H9 (cell line): ENCODE data around the gene NAXD. TPM values are rescaled to one million over a fixed set of nuclear protein-coding genes. Genes with fewer than 3 reads are reported as not detected.

Experiments
- DNase-seq: peaks from one replicate; pipeline ENCODE4 v3.0.0-alpha.2; 2017
- H2AFZ ChIP-seq: one replicate; pipeline ENCODE4 v1.6.1; 2013; ENCODE audit warnings: mild to moderate bottlenecking, low read length, control low read depth, moderate library complexity
- H2AK5ac ChIP-seq: 2 replicates; pipeline ENCODE4 v1.6.1; 2013; ENCODE audit warnings: low read length, control low read depth, mixed read lengths; ENCODE audit not compliant: insufficient read length
- H2BK120ac ChIP-seq: one replicate; pipeline ENCODE4 v1.6.1; 2013; ENCODE audit warnings: low read depth, mild to moderate bottlenecking, low read length, control low read depth, inconsistent platforms; ENCODE audit not compliant: poor library complexity, severe bottlenecking
- H2BK12ac ChIP-seq: 2 replicates; pipeline ENCODE4 v1.6.1; 2013; ENCODE audit warnings: low read length, control low read depth, mixed read lengths, low read depth; ENCODE audit not compliant: insufficient read length
- H2BK15ac ChIP-seq: 2 replicates; pipeline ENCODE4 v1.6.1; 2013; ENCODE audit warnings: low read depth, low read length, control low read depth
- H2BK20ac ChIP-seq: one replicate; pipeline ENCODE4 v1.6.1; 2013; ENCODE audit warnings: low read depth, mild to moderate bottlenecking, low read length, control low read depth, inconsistent platforms; ENCODE audit not compliant: poor library complexity, severe bottlenecking
- H2BK5ac ChIP-seq: 2 replicates; pipeline ENCODE4 v1.6.1; 2013; ENCODE audit warnings: low read length, control low read depth, mixed read lengths; ENCODE audit not compliant: insufficient read length
- H3K14ac ChIP-seq: 2 replicates; pipeline ENCODE4 v1.6.1; 2013; ENCODE audit warnings: low read length, control low read depth; ENCODE audit not compliant: insufficient read depth
- H3K18ac ChIP-seq: 2 replicates; pipeline ENCODE4 v1.6.1; 2013; ENCODE audit warnings: low read depth, mild to moderate bottlenecking, mixed read lengths, low read length, control low read depth; ENCODE audit not compliant: insufficient read length
- H3K23ac ChIP-seq: 2 replicates; pipeline ENCODE4 v1.6.1; 2013; ENCODE audit warnings: low read length, control low read depth, mixed read lengths, low read depth; ENCODE audit not compliant: insufficient read length
- H3K23me2 ChIP-seq: 2 replicates; pipeline ENCODE4 v1.6.1; 2013; ENCODE audit warnings: low read depth, mild to moderate bottlenecking, mixed read lengths, low read length, control low read depth; ENCODE audit not compliant: insufficient read length, poor library complexity, severe bottlenecking
- H3K27ac ChIP-seq: 2 replicates; pipeline ENCODE4 v1.5.1; 2013; ENCODE audit warnings: low read length, control low read depth, mixed read lengths, low read depth; ENCODE audit not compliant: insufficient read length
- H3K27me3 ChIP-seq: 2 replicates; pipeline ENCODE4 v1.6.1; 2013; ENCODE audit warnings: low read length, control low read depth, inconsistent platforms; ENCODE audit not compliant: insufficient read depth
- H3K4ac ChIP-seq: 2 replicates; pipeline ENCODE4 v1.6.1; 2013; ENCODE audit warnings: low read depth, mild to moderate bottlenecking, control low read depth, inconsistent platforms, low read length, moderate library complexity
- H3K4me1 ChIP-seq: 2 replicates; pipeline ENCODE4 v1.6.1; 2013; ENCODE audit warnings: low read length, control low read depth, inconsistent platforms; ENCODE audit not compliant: insufficient read depth
- H3K4me2 ChIP-seq: 2 replicates; pipeline ENCODE4 v1.6.1; 2013; ENCODE audit warnings: low read length, control low read depth, mixed read lengths; ENCODE audit not compliant: insufficient read length, insufficient read depth
- H3K56ac ChIP-seq: 2 replicates; pipeline ENCODE4 v1.6.1; 2013; ENCODE audit warnings: low read depth, mild to moderate bottlenecking, mixed read lengths, low read length, control low read depth; ENCODE audit not compliant: insufficient read length
- H3K79me1 ChIP-seq: 2 replicates; pipeline ENCODE4 v1.6.1; 2013; ENCODE audit warnings: low read depth, mild to moderate bottlenecking, moderate library complexity, low read length, control low read depth, inconsistent platforms; ENCODE audit not compliant: insufficient read depth, poor library complexity, severe bottlenecking
- H3K79me2 ChIP-seq: 2 replicates; pipeline ENCODE4 v1.6.1; 2013; ENCODE audit warnings: low read length, control low read depth, inconsistent platforms; ENCODE audit not compliant: insufficient read depth
- H3K9ac ChIP-seq: 2 replicates; pipeline ENCODE4 v1.6.1; 2013; ENCODE audit warnings: low read length, control low read depth, mixed read lengths; ENCODE audit not compliant: insufficient read length; ENCODE audit errors: extremely low read depth
- H3K9me3 ChIP-seq: one replicate; pipeline ENCODE4 v1.6.1; 2013; ENCODE audit warnings: low read depth, low read length, inconsistent platforms; ENCODE audit not compliant: control insufficient read depth
- H3T11ph ChIP-seq: one replicate; pipeline ENCODE4 v1.6.1; 2013; ENCODE audit warnings: mild to moderate bottlenecking, low read length, control low read depth, inconsistent platforms
- H4K20me1 ChIP-seq: one replicate; pipeline ENCODE4 v1.6.1; 2013; ENCODE audit not compliant: control insufficient read depth, insufficient read length, insufficient read depth
- H4K5ac ChIP-seq: 2 replicates; pipeline ENCODE4 v1.6.1; 2013; ENCODE audit warnings: low read depth, mild to moderate bottlenecking, mixed read lengths, low read length, control low read depth; ENCODE audit not compliant: insufficient read length
- H4K8ac ChIP-seq: replicated peaks from 2 replicates; pipeline ENCODE4 v1.6.1; 2013; ENCODE audit warnings: low read length, control low read depth, mixed read lengths, low read depth; ENCODE audit not compliant: insufficient read length
- H4K91ac ChIP-seq: 2 replicates; pipeline ENCODE4 v1.6.1; 2013; ENCODE audit warnings: low read depth, mild to moderate bottlenecking, moderate library complexity, mixed read lengths, low read length, control low read depth; ENCODE audit not compliant: insufficient read length
- H3K27ac Mint-ChIP-seq, 3 experiments: 2 replicates in 2 of 3; 3 replicates in 1 of 3; pipeline ENCODE4 v1.8.0; 2020 to 2021; ENCODE audit warnings: mixed read lengths in 3 of 3, mild to moderate bottlenecking in 1 of 3, moderate library complexity in 1 of 3
- H3K27me3 Mint-ChIP-seq: 2 replicates; pipeline ENCODE4 v1.8.0; 2021; ENCODE audit warnings: low read depth, mild to moderate bottlenecking, moderate library complexity, mixed read lengths
- H3K36me3 Mint-ChIP-seq, 3 experiments: 2 replicates in 2 of 3; 3 replicates in 1 of 3; pipeline ENCODE4 v1.8.0; 2020 to 2021; ENCODE audit warnings: low read depth in 3 of 3, mixed read lengths in 3 of 3; ENCODE audit not compliant: insufficient read depth in 1 of 3
- H3K4me1 Mint-ChIP-seq, 2 experiments: 2 replicates each; pipeline ENCODE4 v1.8.0; 2020; ENCODE audit warnings: mixed read lengths in 2 of 2
- H3K4me3 Mint-ChIP-seq, 2 experiments: 2 replicates in 1 of 2; 3 replicates in 1 of 2; pipeline ENCODE4 v1.8.0; 2020 to 2021; ENCODE audit warnings: mild to moderate bottlenecking in 2 of 2, mixed read lengths in 2 of 2, moderate library complexity in 1 of 2
- H3K9me3 Mint-ChIP-seq, 2 experiments: 2 replicates in 1 of 2; 3 replicates in 1 of 2; pipeline ENCODE4 v1.8.0; 2020; ENCODE audit warnings: mild to moderate bottlenecking in 2 of 2, mixed read lengths in 2 of 2, moderate library complexity in 1 of 2
- CTCF ChIP-seq: fragments of 200-600 bp; sonication (generic); conservative IDR thresholded peaks from 3 replicates; pipeline ENCODE4 v1.8.0; 2021; ENCODE audit warnings: antibody characterized with exemption, mild to moderate bottlenecking
- WGBS: extraction: QIAGEN DNeasy Blood & Tissue Kit; methylation state at CpG from one replicate; pipeline ENCODE4 v1.1.7; 2013; ENCODE audit warnings: missing lambda C conversion rate, low lambda C conversion rate, mixed read lengths; ENCODE audit not compliant: insufficient read length; ENCODE audit errors: extremely low coverage; 5-methylcytosine and 5-hydroxymethylcytosine counted together
- total RNA-seq: library from RNA; stranded (reverse); gene quantifications from 2 replicates; pipeline ENCODE4 v1.2.1, GENCODE V29; 2021

The NAXD gene
- total RNA-seq, 1 experiment from 2014 or later: 25.5 TPM

- Histone ChIP-seq H3K4me1 (no peaks in the 10 kb centered on the region), H3K4me2 (no peak overlapping the region), H3K9ac (no peak overlapping the region), H3K23ac (no peak overlapping the region), H3K14ac (no peak overlapping the region), H4K20me1 (peaks cover 2% of the 10 kb centered on the region), H3K23me2 (no peaks in the 10 kb centered on the region), H4K5ac (no peak overlapping the region), H3K9me3 (no peaks in the 10 kb centered on the region), H2BK5ac (no peak overlapping the region), H2AFZ (no peak overlapping the region), H2AK5ac (no peak overlapping the region), H3K27ac (no peak overlapping the region), H3K18ac (no peak overlapping the region), H3K79me1 (no peaks in the 10 kb centered on the region), H3K79me2 (no peaks in the 10 kb centered on the region), H2BK20ac (no peak overlapping the region), H2BK120ac (no peak overlapping the region), H3K4ac (no peak overlapping the region), H2BK12ac (no peak overlapping the region), H3K27me3 (no peaks in the 10 kb centered on the region), H2BK15ac (no peak overlapping the region), H4K8ac (no peak overlapping the region), H3T11ph (no peak overlapping the region), H3K56ac (no peak overlapping the region), H4K91ac (no peak overlapping the region)
- no peak for DNase-seq
- H3K36me3 Mint-ChIP-seq: peaks cover 13 to 41% (median 39%) of the 10 kb centered on the region in 3 experiments
- no peaks in the 10 kb centered on the region for H3K27me3 Mint-ChIP-seq
- no peak overlapping the region for H3K4me3 Mint-ChIP-seq
- H3K4me1 Mint-ChIP-seq: peaks cover 2 to 3% of the 10 kb centered on the region in 2 experiments; a peak in 3 of 4 replicates
- peaks cover 11 to 12% of the 10 kb centered on the region in 2 experiments for H3K9me3 Mint-ChIP-seq
- no peak overlapping the region for H3K27ac Mint-ChIP-seq
- no peak for TF ChIP-seq CTCF
- no CpG with 5 or more reads among the region's 14 CpGs for WGBS
These were observed 38.5 kb downstream of the NAXD start for GRCh38 chr13:110653851-110654250.
